ENCODE measurements around the gene FILIP1. TPM values are rescaled to one million over a fixed set of nuclear protein-coding genes. Genes with fewer than 3 reads are reported as not detected.

FILIP1 gene
- total and polyA plus RNA-seq, 8 donors, result 0.31 to 29.8 (median 5.7) TPM

- H3K27ac ChIP-seq, result peak overlapping the region in 3 of 5 donors; percentile 15 to 44 (median 21)
- H3K4me1 ChIP-seq, result peaks cover 0 to 22% (median 12%) of the 10 kb centered on the region in 4 donors
- H3K27me3 ChIP-seq, result no peaks in the 10 kb centered on the region
- 0 to 74% (median 34%) methylated on average over 1 of the region's 1 CpG for WGBS, 5 donors
- H3K4me3 ChIP-seq, result no peak overlapping the region
- intact Hi-C loops (cut with DNase I; ENCODE audit: low total_unique reads), result no loop called here
- H3K36me3 ChIP-seq, result no peaks in the 10 kb centered on the region
- H3K9me3 ChIP-seq, result no peaks in the 10 kb centered on the region
- no peak for DNase-seq
- TF ChIP-seq CTCF (IDR thresholded peaks at IDR 0.05) (no peak), POLR2A (IDR thresholded peaks at IDR 0.05) (no peak), EP300 (IDR thresholded peaks at IDR 0.05) (no peak), POLR2AphosphoS5 (IDR thresholded peaks at IDR 0.05) (no peak)
These were observed 193.1 kb downstream of the FILIP1 start for GRCh38 chr6:75300531-75300855.

- H3K4me1 ChIP-seq, result peaks cover 0 to 20% (median 12%) of the 10 kb centered on the region in 4 donors
- H3K4me3 ChIP-seq, result no peak overlapping the region
- DNase-seq, result peak in 1 of 2 donors; percentile 49
- intact Hi-C loops (cut with DNase I; ENCODE audit: low total_unique reads), result loop anchor here (10.0 kb wide), 1 partner anchor 225 kb away; no protein-coding TSS in a partner anchor
- no peaks in the 10 kb centered on the region for H3K36me3 ChIP-seq
- H3K27me3 ChIP-seq, result no peaks in the 10 kb centered on the region
- H3K27ac ChIP-seq, result peak overlapping the region in 4 of 5 donors; percentile 15 to 44 (median 18)
- no peak for TF ChIP-seq EP300 (IDR thresholded peaks at IDR 0.05)
- TF ChIP-seq POLR2AphosphoS5 (IDR thresholded peaks at IDR 0.05), result no peak
- TF ChIP-seq CTCF (IDR thresholded peaks at IDR 0.05), result no peak
- H3K9me3 ChIP-seq, result no peaks in the 10 kb centered on the region
- WGBS, 5 donors, result 52 to 60% (median 55%) methylated on average over 2 of the region's 2 CpGs
These were observed 193.6 kb downstream of the FILIP1 start for GRCh38 chr6:75299801-75300530.

- WGBS, 5 donors, result 5 to 9% (median 5%) methylated on average over 3 of the region's 3 CpGs
- no peaks in the 10 kb centered on the region for H3K9me3 ChIP-seq
- intact Hi-C loops (cut with DNase I; ENCODE audit: low total_unique reads), result loop anchor here (10.0 kb wide), 1 partner anchor 228 kb away; no protein-coding TSS in a partner anchor
- peak in 5 of 7 experiments; percentile 37 to 83 (median 62) for TF ChIP-seq CTCF (IDR thresholded peaks at IDR 0.05)
- TF ChIP-seq EP300 (IDR thresholded peaks at IDR 0.05), result no peak
- no peak overlapping the region for H3K4me3 ChIP-seq
- DNase-seq, result peak in 1 of 2 donors; percentile 80
- H3K36me3 ChIP-seq, result no peaks in the 10 kb centered on the region
- no peak overlapping the region for H3K27ac ChIP-seq
- peaks cover 0 to 20% (median 12%) of the 10 kb centered on the region in 4 donors for H3K4me1 ChIP-seq
- no peaks in the 10 kb centered on the region for H3K27me3 ChIP-seq
These were observed 196.5 kb downstream of the FILIP1 start for GRCh38 chr6:75296811-75297779.

- TF ChIP-seq EP300 (IDR thresholded peaks at IDR 0.05), result no peak
- TF ChIP-seq POLR2A (IDR thresholded peaks at IDR 0.05), result no peak
- no peak for TF ChIP-seq POLR2AphosphoS5 (IDR thresholded peaks at IDR 0.05)
- no peak for TF ChIP-seq CTCF (IDR thresholded peaks at IDR 0.05)
- Histone ChIP-seq H3K27ac (no peak overlapping the region), H3K27me3 (no peaks in the 10 kb centered on the region), H3K4me1 (peaks cover 0 to 14% (median 0%) of the 10 kb centered on the region in 4 donors), H3K4me3 (no peak overlapping the region), H3K9me3 (no peaks in the 10 kb centered on the region), H3K36me3 (peaks cover 0 to 9% (median 0%) of the 10 kb centered on the region in 4 donors)
- no peak for DNase-seq
- intact Hi-C loops (cut with DNase I; ENCODE audit: low total_unique reads), result loop anchor here (10.0 kb wide), 1 partner anchor 232 kb away; no protein-coding TSS in a partner anchor
- WGBS, 5 donors, result 90 to 97% (median 91%) methylated on average over 2 of the region's 2 CpGs
These were observed 201.0 kb downstream of the FILIP1 start for GRCh38 chr6:75292555-75292954.

Data from stomach (tissue), 9 donors.